CD14-positive monocyte (primary cell): Measurements from ENCODE around the gene SLC1A3. TPM values are rescaled to one million over a fixed set of nuclear protein-coding genes. Genes with fewer than 3 reads are reported as not detected.

Source experiments
- DNase-seq, 3 donors: peaks; one replicate each; pipeline ENCODE4 v3.0.0-alpha.2; 2011 to 2022
- H2AFZ ChIP-seq: 2 replicates; pipeline ENCODE4 v1.6.0; 2012; ENCODE audit warnings: mild to moderate bottlenecking, low read depth, low read length, inconsistent platforms; ENCODE audit not compliant: insufficient read depth, poor library complexity, severe bottlenecking
- H3K27ac ChIP-seq, 2 donors: 1 replicate in 1 of 2; 2 replicates in 1 of 2; pipeline ENCODE4 v1.5.1; 2012 to 2013; ENCODE audit warnings: low read length in 2 of 2, control low read depth in 1 of 2, inconsistent platforms in 1 of 2, low read depth in 1 of 2, mild to moderate bottlenecking in 1 of 2
- H3K27me3 ChIP-seq, 2 donors: one replicate each; pipeline versions ENCODE4 v1.6.0 to v1.6.1; 2011 to 2013; ENCODE audit warnings: low read length in 2 of 2; ENCODE audit not compliant: control insufficient read depth in 2 of 2, insufficient read depth in 2 of 2
- H3K36me3 ChIP-seq, 2 donors: replicated peaks in 1 of 2; 1 replicate in 1 of 2; 2 replicates in 1 of 2; pipeline versions ENCODE4 v1.5.1 to v1.6.1; 2012 to 2013; ENCODE audit warnings: low read length in 2 of 2, control low read depth in 1 of 2, inconsistent platforms in 1 of 2, mild to moderate bottlenecking in 1 of 2; ENCODE audit not compliant: insufficient read depth in 2 of 2, control insufficient read depth in 1 of 2
- H3K4me1 ChIP-seq, 2 donors: 1 replicate in 1 of 2; 2 replicates in 1 of 2; pipeline versions ENCODE4 v1.5.1 to v1.6.1; 2012 to 2013; ENCODE audit warnings: low read length in 2 of 2, control low read depth in 1 of 2, inconsistent platforms in 1 of 2, mild to moderate bottlenecking in 1 of 2, moderate library complexity in 1 of 2; ENCODE audit not compliant: insufficient read depth in 2 of 2, control insufficient read depth in 1 of 2
- H3K4me2 ChIP-seq: replicated peaks from 2 replicates; pipeline ENCODE3; 2012; ENCODE audit warnings: low read length, moderate library complexity, mild to moderate bottlenecking; ENCODE audit not compliant: poor library complexity, severe bottlenecking; ENCODE audit errors: extremely low read depth
- H3K4me3 ChIP-seq, 3 experiments: fragments of 200-600 bp in 1 of 3; sonication (generic) in 1 of 3; replicated peaks in 1 of 3; 1 replicate in 2 of 3; 2 replicates in 1 of 3; pipeline ENCODE4 v1.5.1; 2011 to 2013; ENCODE audit warnings: low read length in 3 of 3, mild to moderate bottlenecking in 3 of 3, control low read depth in 2 of 3, low read depth in 2 of 3, inconsistent platforms in 1 of 3, moderate library complexity in 1 of 3
- H3K79me2 ChIP-seq: 2 replicates; pipeline ENCODE4 v1.6.0; 2012; ENCODE audit warnings: mild to moderate bottlenecking, control low read depth, inconsistent platforms, low read length, moderate library complexity; ENCODE audit not compliant: insufficient read depth
- H3K9ac ChIP-seq: 2 replicates; pipeline ENCODE4 v1.6.0; 2017; ENCODE audit warnings: low read length, mild to moderate bottlenecking; ENCODE audit not compliant: insufficient read depth, poor library complexity, severe bottlenecking
- H3K9me3 ChIP-seq, 2 donors: replicated peaks in 1 of 2; 1 replicate in 1 of 2; 2 replicates in 1 of 2; pipeline versions ENCODE4 v1.5.1 to v1.6.1; 2012 to 2013; ENCODE audit warnings: low read length in 2 of 2, control low read depth in 1 of 2; ENCODE audit not compliant: control insufficient read depth in 1 of 2, insufficient read depth in 1 of 2
- H4K20me1 ChIP-seq: 2 replicates; pipeline ENCODE4 v1.6.0; 2012; ENCODE audit warnings: mild to moderate bottlenecking, low read length, control low read depth, moderate library complexity; ENCODE audit not compliant: insufficient read depth
- H3K27ac Mint-ChIP-seq, 7 donors: one replicate each; pipeline ENCODE4 v1.8.0; 2020; ENCODE audit warnings: mild to moderate bottlenecking in 7 of 7, mixed read lengths in 7 of 7, moderate library complexity in 6 of 7, inconsistent platforms in 2 of 7
- H3K27me3 Mint-ChIP-seq, 3 donors: one replicate each; pipeline ENCODE4 v1.8.0; 2021 to 2022; ENCODE audit warnings: low read depth in 3 of 3, mild to moderate bottlenecking in 3 of 3, mixed read lengths in 3 of 3, moderate library complexity in 3 of 3, inconsistent platforms in 1 of 3
- H3K36me3 Mint-ChIP-seq, 2 donors: one replicate each; pipeline ENCODE4 v1.8.0; 2020; ENCODE audit warnings: mixed read lengths in 2 of 2, inconsistent platforms in 1 of 2, mild to moderate bottlenecking in 1 of 2
- H3K4me1 Mint-ChIP-seq: one replicate; pipeline ENCODE4 v1.8.0; 2020; ENCODE audit warnings: mild to moderate bottlenecking, mixed read lengths
- H3K4me3 Mint-ChIP-seq, 2 donors: one replicate each; pipeline ENCODE4 v1.8.0; 2020; ENCODE audit warnings: mild to moderate bottlenecking in 2 of 2, mixed read lengths in 2 of 2, moderate library complexity in 1 of 2
- H3K9me3 Mint-ChIP-seq, 7 donors: one replicate each; pipeline ENCODE4 v1.8.0; 2020 to 2022; ENCODE audit warnings: mixed read lengths in 7 of 7, mild to moderate bottlenecking in 6 of 7, moderate library complexity in 6 of 7, inconsistent platforms in 2 of 7
- CTCF ChIP-seq: fragments of 200-600 bp; IDR thresholded peaks from one replicate; pipeline ENCODE4 v1.8.0; 2022; ENCODE audit warnings: antibody characterized with exemption, mild to moderate bottlenecking
- WGBS: methylation state at CpG from one replicate; pipeline ENCODE4 v1.1.5; 2013; ENCODE audit warnings: missing lambda C conversion rate; ENCODE audit not compliant: insufficient coverage; 5-methylcytosine and 5-hydroxymethylcytosine counted together
- intact Hi-C, 2 donors: fragments of 100-400 bp; cut with micrococcal nuclease; formaldehyde crosslinking; loops; one replicate each; pipeline versions ENCODE4 v1.15.0 to v1.15.1; 2023
- polyA plus RNA-seq, 3 donors: library from polyadenylated mRNA; depleted of rRNA in 1 of 3; unstranded in 2 of 3; stranded (reverse) in 1 of 3; fragments of 300-500 nt in 2 of 3; fragments of >200 nt in 1 of 3; fragmentation: Illumina TruSeq in 2 of 3; gene quantifications; 1 replicate in 2 of 3; 2 replicates in 1 of 3; pipeline ENCODE4 v1.2.3, GENCODE V29; 2012 to 2021

SLC1A3 gene
- polyA plus RNA-seq, 3 donors, result 1.2 to 3.3 (median 1.3) TPM

DNA sequence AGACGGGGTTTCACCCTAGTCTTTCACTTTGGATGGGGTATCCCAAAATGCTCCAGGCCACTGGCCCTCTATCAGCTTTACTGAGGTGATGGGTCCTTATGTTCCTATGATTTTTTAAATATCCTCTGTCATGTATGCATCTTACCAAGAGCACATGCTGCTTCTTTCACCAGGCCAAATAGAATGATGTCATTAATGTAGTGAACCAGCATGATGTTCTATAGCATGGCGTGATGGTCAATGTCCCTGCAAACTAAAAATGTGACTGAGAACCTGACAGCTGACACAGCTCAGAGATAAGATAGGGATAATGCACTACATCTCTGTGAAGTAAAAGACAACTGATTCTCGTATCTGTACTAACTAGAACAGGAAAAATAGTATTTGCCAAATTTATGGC lies 103.6 kb downstream of the SLC1A3 start:
- TF ChIP-seq CTCF, result no peak
- no peak overlapping the region for H3K4me2 ChIP-seq
- no peak overlapping the region for H2AFZ ChIP-seq
- no peak overlapping the region for H3K27ac Mint-ChIP-seq
- H3K9me3 Mint-ChIP-seq, result peaks cover 0 to 6% (median 3%) of the 10 kb centered on the region in 7 donors
- no peak overlapping the region for H3K9ac ChIP-seq
- no peaks in the 10 kb centered on the region for H3K9me3 ChIP-seq
- H3K27me3 ChIP-seq, result no peaks in the 10 kb centered on the region
- H3K79me2 ChIP-seq, result peaks cover 61% of the 10 kb centered on the region
- DNase-seq, result no peak
- intact Hi-C loops, result no loop called here
- H3K36me3 Mint-ChIP-seq, result peaks cover 35 to 40% of the 10 kb centered on the region in 2 donors
- H3K36me3 ChIP-seq, result peaks cover 4 to 41% of the 10 kb centered on the region in 2 donors
- H3K27me3 Mint-ChIP-seq, result no peaks in the 10 kb centered on the region
- no peak overlapping the region for H3K4me3 ChIP-seq
- 100% methylated on average over 1 of the region's 3 CpGs for WGBS
- H3K4me1 Mint-ChIP-seq, result peaks cover 14% of the 10 kb centered on the region
- peaks cover 8 to 11% of the 10 kb centered on the region in 2 donors for H3K4me1 ChIP-seq
- no peak overlapping the region for H3K4me3 Mint-ChIP-seq
- no peak overlapping the region for H3K27ac ChIP-seq
- peaks cover 13% of the 10 kb centered on the region for H4K20me1 ChIP-seq

DNA sequence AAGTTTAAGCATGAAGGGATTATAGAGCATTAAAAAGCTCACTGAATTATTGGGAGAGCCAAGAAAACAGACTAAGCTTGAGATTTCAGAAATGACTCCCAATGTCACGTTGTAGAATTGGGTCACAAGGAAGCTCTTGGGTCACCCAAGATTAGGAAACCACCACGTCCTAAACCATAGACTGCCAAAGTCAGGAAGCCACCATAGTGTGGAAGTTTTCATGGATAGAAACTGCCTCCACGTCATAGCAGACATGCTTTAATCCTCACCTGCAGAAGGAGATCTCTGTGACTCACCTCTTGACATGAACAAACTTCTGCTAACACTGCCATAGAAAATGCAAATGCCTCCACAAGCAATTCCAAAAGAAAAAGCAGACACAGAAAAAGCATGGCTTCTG lies 106.3 kb downstream of the SLC1A3 start:
- intact Hi-C loops, result no loop called here
- no peaks in the 10 kb centered on the region for H3K9me3 ChIP-seq
- H3K27ac ChIP-seq, result peak overlapping the region in 1 of 2 donors; percentile 27
- H3K9ac ChIP-seq, result no peak overlapping the region
- no peak overlapping the region for H3K4me2 ChIP-seq
- no peak overlapping the region for H2AFZ ChIP-seq
- H3K36me3 ChIP-seq, result peaks cover 2 to 37% of the 10 kb centered on the region in 2 donors
- peak in 2 of 3 donors; percentile 40 to 53 for DNase-seq
- 10% methylated on average over 3 of the region's 3 CpGs for WGBS
- H3K4me1 Mint-ChIP-seq, result peaks cover 14% of the 10 kb centered on the region
- peaks cover 8 to 11% of the 10 kb centered on the region in 2 donors for H3K4me1 ChIP-seq
- H3K36me3 Mint-ChIP-seq, result peaks cover 33 to 44% of the 10 kb centered on the region in 2 donors
- H4K20me1 ChIP-seq, result peaks cover 17% of the 10 kb centered on the region
- no peak overlapping the region for H3K4me3 ChIP-seq
- no peaks in the 10 kb centered on the region for H3K27me3 ChIP-seq
- TF ChIP-seq CTCF, result no peak
- H3K4me3 Mint-ChIP-seq, result no peak overlapping the region
- peaks cover 0 to 6% (median 3%) of the 10 kb centered on the region in 7 donors for H3K9me3 Mint-ChIP-seq
- H3K27ac Mint-ChIP-seq, result peak overlapping the region in 4 of 7 donors; percentile 4 to 46 (median 8)
- H3K79me2 ChIP-seq, result peaks cover 69% of the 10 kb centered on the region
- no peaks in the 10 kb centered on the region for H3K27me3 Mint-ChIP-seq
